Measurements from ENCODE around the gene CCZ1B.
"Not testable (repeated sequence)": the region's sequence is repeated elsewhere in the genome, so short reads cannot be mapped to it uniquely, and the experiment has no call there.

The CCZ1B gene

DNA sequence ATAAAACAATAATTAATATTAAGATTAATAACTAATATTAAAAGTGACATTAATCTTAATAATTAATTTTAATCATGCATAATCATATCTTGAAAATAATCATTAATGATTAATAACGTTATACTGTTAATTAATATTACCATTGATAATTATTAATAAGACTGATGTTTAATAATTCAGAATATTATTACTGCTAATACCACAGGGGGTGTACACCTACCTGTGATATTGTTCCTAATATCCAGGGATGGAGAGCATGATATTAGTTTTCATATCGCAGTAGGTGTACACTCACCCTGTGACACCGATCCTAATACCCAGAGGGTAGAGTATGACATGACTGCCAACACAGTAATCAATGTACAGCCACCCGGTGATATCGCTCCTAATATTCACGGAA lies 23.1 kb upstream of the CCZ1B start:
- not testable (repeated sequence) for H3K27me3 ChIP-seq (ENCODE audit: insufficient read depth, insufficient read length); DNase-seq (ENCODE audit: low read depth, low spot score); H3K9me3 ChIP-seq (ENCODE audit: insufficient read depth, low read length)

DNA sequence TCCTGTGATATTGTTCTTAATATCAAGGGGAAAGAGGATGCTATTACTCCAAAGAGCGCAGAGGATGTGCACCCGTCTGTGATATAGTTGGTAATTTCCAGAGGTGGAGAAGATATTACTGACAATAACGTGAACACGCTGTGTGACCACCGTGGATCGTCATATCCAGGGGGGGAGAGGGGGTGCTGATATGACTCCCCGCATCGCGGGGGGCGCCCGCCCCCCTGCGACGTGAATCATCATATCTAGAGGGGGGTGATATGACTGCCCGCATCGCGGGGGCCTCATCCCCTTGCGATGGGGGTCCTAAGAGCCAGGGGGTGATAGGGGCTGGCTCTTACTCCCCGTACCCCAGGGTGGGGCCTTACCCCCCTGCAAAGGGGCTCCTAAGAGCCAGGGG lies 21.7 kb upstream of the CCZ1B start:
- DNase-seq (ENCODE audit: low read depth, low spot score); H3K27me3 ChIP-seq (ENCODE audit: insufficient read depth, insufficient read length); H3K4me3 ChIP-seq (ENCODE audit: insufficient read length, low read depth); H3K9me3 ChIP-seq (ENCODE audit: insufficient read depth, low read length); H3K4me1 ChIP-seq (ENCODE audit: insufficient read depth, insufficient read length); H3K36me3 ChIP-seq (ENCODE audit: insufficient read depth, insufficient read length, low read length); H3K9ac ChIP-seq (ENCODE audit: insufficient read length, low read depth): not testable (repeated sequence)

More for the DNA sequence above, 23.1 kb upstream of the CCZ1B start:
- H3K4me1 ChIP-seq (ENCODE audit: insufficient read depth, insufficient read length); H3K4me3 ChIP-seq (ENCODE audit: insufficient read length, low read depth); H3K36me3 ChIP-seq (ENCODE audit: insufficient read depth, insufficient read length, low read length); H3K9ac ChIP-seq (ENCODE audit: insufficient read length, low read depth): not testable (repeated sequence)

DNA sequence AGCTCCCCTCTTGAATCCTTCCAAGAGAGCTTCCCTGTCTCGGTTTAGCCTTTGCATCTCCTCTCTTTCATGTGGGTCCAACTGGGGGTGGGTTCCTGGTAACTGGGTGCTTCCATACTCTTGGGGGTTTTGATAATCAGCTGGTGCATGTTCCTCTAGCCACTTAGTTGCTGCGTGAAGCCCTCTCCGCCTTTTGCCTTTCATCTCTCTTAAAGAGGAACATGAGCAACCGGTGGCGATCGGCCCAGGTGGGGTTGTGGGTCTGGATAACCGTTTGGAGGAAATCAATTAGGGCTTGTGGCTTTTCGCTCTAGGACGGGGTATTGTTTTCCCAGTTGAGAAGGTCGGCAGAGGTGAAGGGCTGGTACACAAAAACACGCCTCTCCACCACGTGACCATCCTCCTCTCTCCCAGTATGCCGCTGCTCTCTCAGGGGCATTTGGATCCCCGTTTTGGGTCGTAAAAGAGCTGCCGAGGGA lies 19.9 kb upstream of the CCZ1B start:
- not testable (repeated sequence) for DNase-seq (ENCODE audit: low read depth, low spot score); H3K36me3 ChIP-seq (ENCODE audit: insufficient read depth, insufficient read length, low read length); H3K9ac ChIP-seq (ENCODE audit: insufficient read length, low read depth); H3K4me1 ChIP-seq (ENCODE audit: insufficient read depth, insufficient read length); H3K9me3 ChIP-seq (ENCODE audit: insufficient read depth, low read length); H3K27me3 ChIP-seq (ENCODE audit: insufficient read depth, insufficient read length); H3K4me3 ChIP-seq (ENCODE audit: insufficient read length, low read depth)

DNA sequence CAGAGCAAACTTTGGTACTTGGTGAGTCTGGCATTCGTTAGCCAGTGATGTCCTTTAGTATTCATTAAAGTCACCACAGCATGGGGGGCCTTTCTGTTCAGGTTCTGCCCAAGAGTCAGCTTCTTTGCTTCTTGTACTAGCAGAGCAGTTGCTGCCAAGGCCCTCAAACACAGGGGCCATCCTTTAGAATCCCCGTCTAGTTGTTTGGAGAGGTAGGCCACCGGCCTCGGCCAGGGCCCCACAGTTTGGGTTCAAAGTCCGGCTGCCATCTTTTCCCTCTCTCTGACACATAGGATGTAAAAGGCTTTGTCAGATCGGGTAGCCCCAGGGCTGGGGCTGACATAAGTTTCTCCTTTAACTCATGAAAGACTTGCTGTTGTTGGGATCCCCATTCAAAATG lies 17.6 kb upstream of the CCZ1B start:
- not testable (repeated sequence) for H3K27me3 ChIP-seq (ENCODE audit: insufficient read depth, insufficient read length); H3K4me3 ChIP-seq (ENCODE audit: insufficient read length, low read depth); H3K36me3 ChIP-seq (ENCODE audit: insufficient read depth, insufficient read length, low read length); DNase-seq (ENCODE audit: low read depth, low spot score); H3K9ac ChIP-seq (ENCODE audit: insufficient read length, low read depth); H3K9me3 ChIP-seq (ENCODE audit: insufficient read depth, low read length); H3K4me1 ChIP-seq (ENCODE audit: insufficient read depth, insufficient read length)

DNA sequence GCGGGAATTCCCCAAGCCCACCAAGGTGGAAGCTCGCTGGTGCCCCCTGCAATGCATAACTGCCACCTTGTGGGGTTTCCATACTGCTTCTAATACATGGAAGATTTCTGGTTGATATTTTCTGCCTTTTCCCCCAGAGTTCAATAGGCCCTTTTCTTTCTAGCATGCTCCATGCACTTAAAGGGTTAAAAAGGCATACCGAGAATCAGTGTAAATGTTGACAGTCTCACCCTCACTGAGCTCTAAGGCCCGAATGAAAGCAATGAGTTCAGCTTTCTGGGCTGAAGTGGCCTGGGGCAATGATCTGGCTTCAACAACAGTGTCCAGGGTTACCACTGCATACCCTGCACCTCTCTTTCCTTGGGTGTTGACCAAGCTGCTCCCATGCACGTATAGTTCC lies 17.0 kb upstream of the CCZ1B start:
- H3K36me3 ChIP-seq (ENCODE audit: insufficient read depth, insufficient read length, low read length); H3K4me1 ChIP-seq (ENCODE audit: insufficient read depth, insufficient read length); H3K9me3 ChIP-seq (ENCODE audit: insufficient read depth, low read length); H3K4me3 ChIP-seq (ENCODE audit: insufficient read length, low read depth); DNase-seq (ENCODE audit: low read depth, low spot score); H3K27me3 ChIP-seq (ENCODE audit: insufficient read depth, insufficient read length); H3K9ac ChIP-seq (ENCODE audit: insufficient read length, low read depth): not testable (repeated sequence)

DNA sequence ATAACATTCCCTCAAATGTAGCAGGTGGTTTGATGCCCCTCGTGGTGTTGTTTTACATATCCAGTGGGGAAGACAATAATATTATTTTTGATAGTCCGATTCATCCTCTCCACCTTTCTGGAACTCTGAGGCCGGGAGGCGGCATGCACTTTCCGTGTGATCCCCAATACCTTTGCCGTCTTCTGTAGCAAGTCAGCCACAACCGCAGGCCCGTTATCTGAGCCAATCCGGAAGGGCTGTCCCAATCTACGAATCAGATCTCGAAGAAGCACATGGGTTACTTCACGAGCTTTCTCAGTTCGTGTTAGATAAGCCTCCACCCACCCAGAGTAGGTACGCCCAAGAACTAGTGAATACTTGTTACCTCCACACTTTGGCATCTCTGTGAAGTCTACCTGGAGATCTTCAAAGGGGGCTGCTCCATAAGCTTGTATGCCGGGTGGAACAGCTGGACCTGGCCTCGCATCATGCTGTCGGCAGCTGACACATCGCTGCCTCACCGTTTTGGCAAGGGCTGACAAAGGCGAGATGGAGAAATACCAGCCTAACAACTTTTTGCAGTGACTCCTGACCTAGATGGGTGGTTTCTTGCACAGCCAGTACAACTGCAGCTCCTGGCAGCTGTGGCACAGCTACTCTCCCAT lies 16.3 kb upstream of the CCZ1B start:
- H3K4me3 ChIP-seq (ENCODE audit: insufficient read length, low read depth); H3K9ac ChIP-seq (ENCODE audit: insufficient read length, low read depth); H3K4me1 ChIP-seq (ENCODE audit: insufficient read depth, insufficient read length); H3K27me3 ChIP-seq (ENCODE audit: insufficient read depth, insufficient read length); DNase-seq (ENCODE audit: low read depth, low spot score); H3K36me3 ChIP-seq (ENCODE audit: insufficient read depth, insufficient read length, low read length); H3K9me3 ChIP-seq (ENCODE audit: insufficient read depth, low read length): not testable (repeated sequence)

DNA sequence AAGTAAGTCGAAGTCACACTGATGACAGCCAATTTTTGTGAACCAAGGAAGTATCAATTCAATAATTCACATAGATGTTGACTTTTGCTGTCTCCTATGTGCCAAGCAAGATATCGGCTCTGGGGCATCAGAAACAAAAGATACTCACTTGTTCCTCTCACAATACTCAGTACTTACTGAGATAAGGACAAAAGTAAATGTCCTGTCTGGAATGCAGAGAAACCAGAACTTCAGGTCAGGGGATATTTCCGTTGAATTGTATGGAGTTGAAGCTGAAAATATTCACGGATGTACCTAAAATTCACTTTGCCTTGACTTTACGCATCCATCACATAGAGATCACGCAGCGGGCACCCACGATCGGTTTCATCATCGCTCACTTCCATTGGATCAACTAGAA lies 11.0 kb upstream of the CCZ1B start:
- H3K27me3 ChIP-seq (ENCODE audit: insufficient read depth, insufficient read length); H3K36me3 ChIP-seq (ENCODE audit: insufficient read depth, insufficient read length, low read length); DNase-seq (ENCODE audit: low read depth, low spot score): not testable (repeated sequence)

DNA sequence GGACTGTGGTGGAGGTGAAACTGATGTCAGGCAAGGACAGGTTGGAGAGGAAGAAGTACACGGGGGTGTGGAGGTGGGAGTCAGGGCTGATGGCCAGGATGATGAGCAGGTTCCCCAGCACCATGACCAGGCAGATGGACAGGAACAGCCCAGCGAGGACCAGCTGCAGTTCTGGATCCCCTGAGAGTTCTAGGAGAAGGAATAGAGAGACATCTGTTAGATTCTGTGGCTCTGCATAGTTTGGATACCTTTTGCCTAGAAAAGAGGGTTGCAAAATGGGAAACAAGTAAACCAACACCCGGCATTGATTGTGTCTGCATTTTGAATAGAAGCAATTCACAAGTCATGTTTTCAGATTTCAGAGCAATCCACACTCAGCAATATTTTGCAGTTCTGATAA lies 9.4 kb upstream of the CCZ1B start:
- not testable (repeated sequence) for H3K4me1 ChIP-seq (ENCODE audit: insufficient read depth, insufficient read length); H3K36me3 ChIP-seq (ENCODE audit: insufficient read depth, insufficient read length, low read length); H3K9ac ChIP-seq (ENCODE audit: insufficient read length, low read depth); H3K27me3 ChIP-seq (ENCODE audit: insufficient read depth, insufficient read length); H3K9me3 ChIP-seq (ENCODE audit: insufficient read depth, low read length); H3K4me3 ChIP-seq (ENCODE audit: insufficient read length, low read depth); DNase-seq (ENCODE audit: low read depth, low spot score)

More for the DNA sequence above, 11.0 kb upstream of the CCZ1B start:
- H3K9me3 ChIP-seq (ENCODE audit: insufficient read depth, low read length); H3K9ac ChIP-seq (ENCODE audit: insufficient read length, low read depth); H3K4me3 ChIP-seq (ENCODE audit: insufficient read length, low read depth); H3K4me1 ChIP-seq (ENCODE audit: insufficient read depth, insufficient read length): not testable (repeated sequence)

DNA sequence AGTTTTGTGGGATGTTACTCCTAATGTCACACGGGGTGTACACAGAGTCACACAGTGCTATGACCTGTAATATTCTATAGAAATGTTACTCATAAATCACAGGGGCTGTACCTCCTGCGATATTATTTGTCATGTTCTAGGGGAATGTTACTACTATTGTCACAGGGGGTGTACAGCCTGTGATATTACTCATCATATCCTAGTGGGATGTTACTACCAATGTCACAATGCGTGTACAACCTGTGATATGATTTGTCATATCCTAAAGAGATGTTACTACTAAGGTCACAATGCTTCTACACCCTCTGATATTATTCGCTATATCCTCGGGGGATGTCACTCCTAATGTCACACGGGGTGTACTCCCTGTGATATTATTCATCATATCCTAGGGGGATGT lies 7.6 kb upstream of the CCZ1B start:
- no peaks in the 10 kb centered on the region for H3K4me1 ChIP-seq (ENCODE audit: insufficient read depth, insufficient read length)
- DNase-seq (ENCODE audit: low read depth, low spot score) = no peak
- no peak overlapping the region for H3K9ac ChIP-seq (ENCODE audit: insufficient read length, low read depth)
- no peak for TF ChIP-seq SUZ12 (IDR thresholded peaks at IDR 0.05; ENCODE audit: extremely low read depth, insufficient read depth, insufficient read length)
- TF ChIP-seq YY1 (IDR thresholded peaks at IDR 0.05; ENCODE audit: insufficient read depth, insufficient read length) = no peak
- no peak for TF ChIP-seq ZNF274 (IDR thresholded peaks at IDR 0.05; ENCODE audit: low read depth, low read length)
- no peak overlapping the region for H3K4me3 ChIP-seq (ENCODE audit: insufficient read length, low read depth)
- H3K36me3 ChIP-seq (ENCODE audit: insufficient read depth, insufficient read length, low read length) = no peaks in the 10 kb centered on the region
- no peaks in the 10 kb centered on the region for H3K27me3 ChIP-seq (ENCODE audit: insufficient read depth, insufficient read length)
- no peaks in the 10 kb centered on the region for H3K9me3 ChIP-seq (ENCODE audit: insufficient read depth, low read length)

Measured in NT2/D1 (cell line).